HG03066 (cell line): ENCODE measurements around the gene CPNE5.

Experiments
- ATAC-seq: cut with Tn5 transposase; IDR thresholded peaks from one replicate; pipeline ENCODE4 v1.9.1; 2021; ENCODE audit warnings: low read depth; ENCODE audit not compliant: unreplicated experiment

Gene CPNE5

GRCh38 chr6:36858407-36858981 is 19.2 kb upstream of the CPNE5 start:
- no peak for ATAC-seq

GRCh38 chr6:36857325-36857724 is 18.1 kb upstream of the CPNE5 start:
- no peak for ATAC-seq

GRCh38 chr6:36856277-36856676 is 17.0 kb upstream of the CPNE5 start:
- ATAC-seq = no peak

GRCh38 chr6:36855750-36856149 is 16.5 kb upstream of the CPNE5 start:
- no peak for ATAC-seq

GRCh38 chr6:36853325-36853724 is 14.1 kb upstream of the CPNE5 start:
- no peak for ATAC-seq

- no peak for ATAC-seq
These were observed 13.4 kb upstream of the CPNE5 start for GRCh38 chr6:36852481-36853147.

GRCh38 chr6:36851626-36852025 is 12.4 kb upstream of the CPNE5 start:
- no peak for ATAC-seq

GRCh38 chr6:36851149-36851614 is 11.9 kb upstream of the CPNE5 start:
- no peak for ATAC-seq

GRCh38 chr6:36850021-36850420 is 10.8 kb upstream of the CPNE5 start:
- no peak for ATAC-seq

- ATAC-seq = no peak
These were observed 9.6 kb upstream of the CPNE5 start for GRCh38 chr6:36848658-36849441.

- no peak for ATAC-seq
These were observed 8.7 kb upstream of the CPNE5 start for GRCh38 chr6:36847991-36848390.

- ATAC-seq = no peak
These were observed 7.9 kb upstream of the CPNE5 start for GRCh38 chr6:36847152-36847551.

- ATAC-seq = no peak
These were observed 6.0 kb upstream of the CPNE5 start for GRCh38 chr6:36845233-36845632.

- ATAC-seq = no peak
These were observed 5.3 kb upstream of the CPNE5 start for GRCh38 chr6:36844232-36845170.

- ATAC-seq = no peak
These were observed 3.9 kb upstream of the CPNE5 start for GRCh38 chr6:36843170-36843569.

- ATAC-seq = no peak
These were observed 2.5 kb upstream of the CPNE5 start for GRCh38 chr6:36841756-36842155.

GRCh38 chr6:36840432-36841403 is 1.5 kb upstream of the CPNE5 start:
- ATAC-seq = no peak

- no peak for ATAC-seq
These were observed 646 bp upstream of the CPNE5 start for GRCh38 chr6:36839749-36840431.

GRCh38 chr6:36837686-36838085 is 1.6 kb downstream of the CPNE5 start:
- ATAC-seq = no peak
